Caco-2 (cell line): ENCODE results near the gene TMEM87A. TPM values are rescaled to one million over a fixed set of nuclear protein-coding genes. Genes with fewer than 3 reads are reported as not detected.

Source experiments
- BruUV-seq: library from RNA; stranded (reverse); fragments of 400-500 nt; replicated peaks from 2 replicates; lab custom pipeline; 2021; lab: Mats Ljungman, UMichigan
- CTCF ChIA-PET: fragments of 300-600 bp; sonication (Branson Sonifier 250); formaldehyde crosslinking; loops from one replicate; lab custom pipeline; 2022; ENCODE audit warnings: antibody characterized with exemption; lab: Charles Lee
- POLR2A ChIA-PET: fragments of 300-600 bp; sonication (Branson Sonifier 250); formaldehyde crosslinking; loops from one replicate; lab custom pipeline; 2022; ENCODE audit warnings: antibody characterized with exemption; lab: Charles Lee
- DNase-seq, 2 experiments: peaks; one replicate each; pipeline versions ENCODE4 v3.0.0 to v3.0.0-alpha.2; 2020 to 2022
- H3K27me3 ChIP-seq: replicated peaks from 2 replicates; pipeline ENCODE4 v1.6.0; 2011; ENCODE audit warnings: low read length; ENCODE audit not compliant: control insufficient read depth, insufficient read depth
- H3K36me3 ChIP-seq: 2 replicates; pipeline ENCODE4 v1.5.1; 2011; ENCODE audit warnings: low read length; ENCODE audit not compliant: control insufficient read depth, insufficient read depth
- H3K4me1 ChIP-seq: fragments of 250-450 bp; sonication (Bioruptor Pico); 2 replicates; pipeline ENCODE4 v1.5.1; 2020; ENCODE audit warnings: mild to moderate bottlenecking
- H3K4me3 ChIP-seq: 2 replicates; pipeline ENCODE4 v1.5.1; 2011; ENCODE audit warnings: low read depth, mild to moderate bottlenecking, control low read depth, low read length
- H3K9me3 ChIP-seq: fragments of 250-450 bp; sonication (Bioruptor Pico); 2 replicates; pipeline ENCODE4 v1.5.1; 2020; ENCODE audit warnings: mild to moderate bottlenecking, moderate library complexity
- H3K27ac Mint-ChIP-seq: one replicate; pipeline ENCODE4 v1.8.0; 2022; ENCODE audit warnings: mixed read lengths; ENCODE audit not compliant: unreplicated experiment
- H3K27me3 Mint-ChIP-seq: one replicate; pipeline ENCODE4 v1.8.0; 2022; ENCODE audit warnings: mixed read lengths; ENCODE audit not compliant: insufficient read depth, unreplicated experiment
- H3K36me3 Mint-ChIP-seq: one replicate; pipeline ENCODE4 v1.8.0; 2022; ENCODE audit warnings: mild to moderate bottlenecking, mixed read lengths; ENCODE audit not compliant: insufficient read depth, unreplicated experiment
- H3K4me1 Mint-ChIP-seq: one replicate; pipeline ENCODE4 v1.8.0; 2022; ENCODE audit warnings: low read depth, mixed read lengths; ENCODE audit not compliant: unreplicated experiment
- H3K4me3 Mint-ChIP-seq: one replicate; pipeline ENCODE4 v1.8.0; 2022; ENCODE audit warnings: mild to moderate bottlenecking, moderate library complexity, mixed read lengths; ENCODE audit not compliant: unreplicated experiment
- H3K9me3 Mint-ChIP-seq: one replicate; pipeline ENCODE4 v1.8.0; 2022; ENCODE audit warnings: mixed read lengths; ENCODE audit not compliant: unreplicated experiment
- intact Hi-C: fragments of 100-400 bp; cut with micrococcal nuclease; formaldehyde crosslinking; loops from one replicate; pipeline ENCODE4 v1.10.0; 2022; ENCODE audit not compliant: unreplicated experiment
- total RNA-seq: library from RNA; stranded (reverse); gene quantifications from 2 replicates; pipeline ENCODE4 v1.2.3, GENCODE V29; 2022
- TF ChIP-seq, protein P1 (sequence below), 2 experiments: fragments of 200-600 bp in 1 of 2; IDR thresholded peaks; 1 replicate in 1 of 2; 2 replicates in 1 of 2; pipeline versions ENCODE4 v1.5.1 to v1.8.0; 2011 to 2022; ENCODE audit warnings: antibody characterized with exemption in 1 of 2, control low read depth in 1 of 2, inconsistent platforms in 1 of 2, low read depth in 1 of 2, low read length in 1 of 2, mild to moderate bottlenecking in 1 of 2, moderate library complexity in 1 of 2; ENCODE audit not compliant: insufficient read depth in 1 of 2, severe bottlenecking in 1 of 2, unreplicated experiment in 1 of 2

TMEM87A gene
- total RNA-seq, 1 experiment from 2014 or later: 38.4 TPM

DNA sequence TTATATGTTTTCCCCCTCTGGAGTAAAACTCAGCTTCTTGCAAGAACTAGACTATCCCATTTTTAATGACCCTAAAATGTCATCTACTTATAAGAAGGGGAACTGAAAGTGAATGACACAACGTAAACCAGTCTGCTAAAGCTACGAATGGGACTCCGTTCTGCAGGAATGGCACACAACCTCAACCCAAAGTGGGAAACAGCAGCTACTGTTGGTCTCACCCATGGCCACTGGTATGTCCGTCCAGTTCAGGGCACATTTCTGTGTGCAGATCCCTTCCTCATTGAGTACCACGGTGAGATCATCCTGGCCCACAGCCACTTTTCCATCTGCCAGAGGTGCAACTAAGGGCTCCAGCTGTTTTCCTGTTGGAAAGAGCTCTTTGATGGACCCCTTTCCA lies 88.9 kb downstream of the TMEM87A start:
- TF ChIP-seq, protein P1, sequence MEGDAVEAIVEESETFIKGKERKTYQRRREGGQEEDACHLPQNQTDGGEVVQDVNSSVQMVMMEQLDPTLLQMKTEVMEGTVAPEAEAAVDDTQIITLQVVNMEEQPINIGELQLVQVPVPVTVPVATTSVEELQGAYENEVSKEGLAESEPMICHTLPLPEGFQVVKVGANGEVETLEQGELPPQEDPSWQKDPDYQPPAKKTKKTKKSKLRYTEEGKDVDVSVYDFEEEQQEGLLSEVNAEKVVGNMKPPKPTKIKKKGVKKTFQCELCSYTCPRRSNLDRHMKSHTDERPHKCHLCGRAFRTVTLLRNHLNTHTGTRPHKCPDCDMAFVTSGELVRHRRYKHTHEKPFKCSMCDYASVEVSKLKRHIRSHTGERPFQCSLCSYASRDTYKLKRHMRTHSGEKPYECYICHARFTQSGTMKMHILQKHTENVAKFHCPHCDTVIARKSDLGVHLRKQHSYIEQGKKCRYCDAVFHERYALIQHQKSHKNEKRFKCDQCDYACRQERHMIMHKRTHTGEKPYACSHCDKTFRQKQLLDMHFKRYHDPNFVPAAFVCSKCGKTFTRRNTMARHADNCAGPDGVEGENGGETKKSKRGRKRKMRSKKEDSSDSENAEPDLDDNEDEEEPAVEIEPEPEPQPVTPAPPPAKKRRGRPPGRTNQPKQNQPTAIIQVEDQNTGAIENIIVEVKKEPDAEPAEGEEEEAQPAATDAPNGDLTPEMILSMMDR (IDR thresholded peaks at IDR 0.05; ENCODE audit: insufficient read depth in 1 of 2, low read depth in 1 of 2, low read length in 1 of 2, severe bottlenecking in 1 of 2, unreplicated experiment in 1 of 2): no peak
- Mint-ChIP-seq H3K27ac (no peak overlapping the region), H3K27me3 (no peaks in the 10 kb centered on the region), H3K36me3 (peaks cover 39% of the 10 kb centered on the region), H3K4me3 (no peak overlapping the region), H3K9me3 (no peaks in the 10 kb centered on the region), H3K4me1 (no peaks in the 10 kb centered on the region)
- DNase-seq: no peak
- no peaks in the 10 kb centered on the region for H3K27me3 ChIP-seq
- H3K4me1 ChIP-seq: no peaks in the 10 kb centered on the region
- intact Hi-C loops: no loop called here
- POLR2A ChIA-PET: no interaction called here
- CTCF ChIA-PET: no interaction called here
- no peaks in the 10 kb centered on the region; the same call in 1 of the 2 replicates for H3K36me3 ChIP-seq
- no TSS peak for BruUV-seq
- H3K9me3 ChIP-seq: no peaks in the 10 kb centered on the region
- no peak overlapping the region for H3K4me3 ChIP-seq

DNA sequence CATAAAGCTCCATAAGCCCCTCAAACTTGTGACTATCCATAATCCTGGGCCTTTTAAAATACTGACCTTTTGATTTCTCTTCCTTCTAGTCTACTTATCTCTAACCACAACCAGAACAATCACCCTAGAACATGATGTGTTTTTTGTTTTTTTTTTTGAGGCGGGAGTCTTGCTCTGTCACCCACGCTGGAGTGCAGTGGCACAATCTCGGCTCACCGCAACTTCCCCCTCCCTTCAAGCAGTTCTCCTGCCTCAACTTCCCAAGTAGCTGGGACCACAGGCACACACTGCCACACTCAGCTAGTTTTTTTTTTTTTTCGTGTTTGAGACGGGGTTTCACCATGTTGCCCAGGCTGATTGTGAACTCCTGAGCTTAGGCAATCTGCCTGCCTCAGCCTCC lies 90.3 kb downstream of the TMEM87A start:
- Mint-ChIP-seq H3K4me3 (no peak overlapping the region), H3K4me1 (no peaks in the 10 kb centered on the region), H3K27ac (peak overlapping the region; percentile 30), H3K27me3 (no peaks in the 10 kb centered on the region), H3K9me3 (no peaks in the 10 kb centered on the region), H3K36me3 (peaks cover 45% of the 10 kb centered on the region)
- Histone ChIP-seq H3K9me3 (no peaks in the 10 kb centered on the region), H3K4me3 (no peak overlapping the region), H3K4me1 (no peaks in the 10 kb centered on the region), H3K36me3 (no peaks in the 10 kb centered on the region; the same call in 1 of the 2 replicates), H3K27me3 (no peaks in the 10 kb centered on the region)
- TF ChIP-seq, protein P1 (IDR thresholded peaks at IDR 0.05; ENCODE audit: insufficient read depth in 1 of 2, low read depth in 1 of 2, low read length in 1 of 2, severe bottlenecking in 1 of 2, unreplicated experiment in 1 of 2): no peak
- no TSS peak for BruUV-seq
- intact Hi-C loops: no loop called here
- ChIA-PET CTCF (no interaction called here), POLR2A (no interaction called here)
- no peak for DNase-seq

DNA sequence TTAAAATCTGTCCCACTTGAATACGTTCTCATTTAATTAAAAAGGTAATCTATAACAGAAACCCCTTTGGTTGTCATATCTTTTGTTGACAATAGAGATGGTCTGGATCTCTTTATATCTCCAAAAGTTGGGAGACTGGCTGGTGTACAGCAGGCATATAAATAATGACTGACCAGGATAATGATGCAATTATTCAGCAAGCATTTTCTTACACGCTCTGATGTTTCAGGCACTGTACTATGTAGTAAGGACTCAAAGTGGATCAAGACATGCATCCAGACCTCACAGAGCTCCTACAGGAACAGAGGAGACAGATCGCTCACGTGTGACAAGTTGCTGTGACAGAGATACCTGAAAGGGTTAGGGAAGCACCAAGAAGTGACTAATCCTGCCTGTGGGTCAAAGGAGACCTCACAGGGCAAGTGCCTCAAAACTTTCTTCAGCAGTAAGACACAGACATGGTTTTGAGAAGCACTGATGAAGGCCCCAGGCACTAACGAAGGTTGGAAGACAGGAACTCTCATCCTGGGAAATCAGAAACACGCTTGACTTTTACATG lies 90.8 kb downstream of the TMEM87A start:
- peaks cover 51% of the 10 kb centered on the region for H3K36me3 Mint-ChIP-seq
- peak overlapping the region; percentile 30 for H3K27ac Mint-ChIP-seq

More for the DNA sequence above, 90.8 kb downstream of the TMEM87A start:
- Histone ChIP-seq H3K27me3 (no peaks in the 10 kb centered on the region), H3K9me3 (no peaks in the 10 kb centered on the region), H3K4me3 (no peak overlapping the region), H3K4me1 (no peaks in the 10 kb centered on the region), H3K36me3 (no peaks in the 10 kb centered on the region; the same call in 1 of the 2 replicates)
- BruUV-seq: no TSS peak
- TF ChIP-seq, protein P1 (IDR thresholded peaks at IDR 0.05; ENCODE audit: insufficient read depth in 1 of 2, low read depth in 1 of 2, low read length in 1 of 2, severe bottlenecking in 1 of 2, unreplicated experiment in 1 of 2): no peak
- H3K9me3 Mint-ChIP-seq: no peaks in the 10 kb centered on the region
- DNase-seq: no peak
- CTCF ChIA-PET: no interaction called here
- H3K4me1 Mint-ChIP-seq: no peaks in the 10 kb centered on the region
- H3K4me3 Mint-ChIP-seq: no peak overlapping the region
- POLR2A ChIA-PET: no interaction called here
- H3K27me3 Mint-ChIP-seq: no peaks in the 10 kb centered on the region
- intact Hi-C loops: no loop called here
